IPS-18a (cell line): ENCODE results near the gene SORCS2.

Source experiments
- H3K27ac ChIP-seq: one replicate; pipeline ENCODE4 v1.5.1; 2013; ENCODE audit warnings: low read length
- H3K27me3 ChIP-seq: one replicate; pipeline ENCODE4 v1.6.1; 2013; ENCODE audit warnings: mild to moderate bottlenecking, low read length; ENCODE audit not compliant: control insufficient read depth, insufficient read depth
- H3K36me3 ChIP-seq: one replicate; pipeline ENCODE4 v1.6.1; 2013; ENCODE audit warnings: low read depth, low read length; ENCODE audit not compliant: control insufficient read depth
- H3K4me1 ChIP-seq: one replicate; pipeline ENCODE4 v1.6.1; 2013; ENCODE audit warnings: low read depth, low read length; ENCODE audit not compliant: control insufficient read depth
- H3K4me3 ChIP-seq: one replicate; pipeline ENCODE4 v1.5.1; 2013; ENCODE audit warnings: low read length
- H3K9ac ChIP-seq: one replicate; pipeline ENCODE4 v1.6.1; 2013; ENCODE audit warnings: mild to moderate bottlenecking, low read length, moderate library complexity
- H3K9me3 ChIP-seq: one replicate; pipeline ENCODE4 v1.6.1; 2013; ENCODE audit warnings: low read depth, low read length; ENCODE audit not compliant: control insufficient read depth

SORCS2 gene

GRCh38 chr4:7336067-7336569 is 143.8 kb downstream of the SORCS2 start:
- Histone ChIP-seq H3K27me3 (no peaks in the 10 kb centered on the region), H3K9ac (no peak overlapping the region), H3K27ac (no peak overlapping the region), H3K36me3 (no peaks in the 10 kb centered on the region), H3K4me1 (no peaks in the 10 kb centered on the region), H3K9me3 (no peaks in the 10 kb centered on the region), H3K4me3 (no peak overlapping the region)

GRCh38 chr4:7336732-7337131 is 144.4 kb downstream of the SORCS2 start:
- H3K27me3 ChIP-seq: no peaks in the 10 kb centered on the region
- no peaks in the 10 kb centered on the region for H3K4me1 ChIP-seq

GRCh38 chr4:7337196-7338058 is 145.1 kb downstream of the SORCS2 start:
- Histone ChIP-seq H3K36me3 (no peaks in the 10 kb centered on the region), H3K9me3 (no peaks in the 10 kb centered on the region), H3K9ac (no peak overlapping the region), H3K27me3 (no peaks in the 10 kb centered on the region), H3K4me1 (no peaks in the 10 kb centered on the region), H3K4me3 (no peak overlapping the region), H3K27ac (no peak overlapping the region)

More at GRCh38 chr4:7336732-7337131, 144.4 kb downstream of the SORCS2 start:
- Histone ChIP-seq H3K9ac (no peak overlapping the region), H3K4me3 (no peak overlapping the region), H3K27ac (no peak overlapping the region), H3K9me3 (no peaks in the 10 kb centered on the region), H3K36me3 (no peaks in the 10 kb centered on the region)

GRCh38 chr4:7338059-7338452 is 145.7 kb downstream of the SORCS2 start:
- Histone ChIP-seq H3K36me3 (no peaks in the 10 kb centered on the region), H3K4me3 (no peak overlapping the region), H3K9ac (no peak overlapping the region), H3K27me3 (no peaks in the 10 kb centered on the region), H3K27ac (no peak overlapping the region), H3K4me1 (no peaks in the 10 kb centered on the region), H3K9me3 (no peaks in the 10 kb centered on the region)

GRCh38 chr4:7338876-7339623 is 146.7 kb downstream of the SORCS2 start:
- no peak overlapping the region for H3K27ac ChIP-seq
- H3K4me1 ChIP-seq: no peaks in the 10 kb centered on the region
- H3K9me3 ChIP-seq: no peaks in the 10 kb centered on the region
- no peaks in the 10 kb centered on the region for H3K27me3 ChIP-seq
- H3K9ac ChIP-seq: no peak overlapping the region
- no peaks in the 10 kb centered on the region for H3K36me3 ChIP-seq
- H3K4me3 ChIP-seq: no peak overlapping the region

GRCh38 chr4:7339751-7340552 is 147.6 kb downstream of the SORCS2 start:
- Histone ChIP-seq H3K27me3 (no peaks in the 10 kb centered on the region), H3K4me3 (no peak overlapping the region), H3K9me3 (no peaks in the 10 kb centered on the region), H3K27ac (no peak overlapping the region), H3K36me3 (no peaks in the 10 kb centered on the region), H3K4me1 (no peaks in the 10 kb centered on the region), H3K9ac (no peak overlapping the region)

GRCh38 chr4:7340553-7341433 is 148.5 kb downstream of the SORCS2 start:
- Histone ChIP-seq H3K4me3 (no peak overlapping the region), H3K9ac (no peak overlapping the region), H3K27ac (no peak overlapping the region), H3K27me3 (no peaks in the 10 kb centered on the region), H3K9me3 (no peaks in the 10 kb centered on the region), H3K4me1 (no peaks in the 10 kb centered on the region), H3K36me3 (no peaks in the 10 kb centered on the region)

GRCh38 chr4:7341491-7342222 is 149.3 kb downstream of the SORCS2 start:
- H3K4me1 ChIP-seq: no peaks in the 10 kb centered on the region
- no peaks in the 10 kb centered on the region for H3K27me3 ChIP-seq
- H3K4me3 ChIP-seq: no peak overlapping the region
- no peak overlapping the region for H3K27ac ChIP-seq
- H3K9me3 ChIP-seq: no peaks in the 10 kb centered on the region
- no peaks in the 10 kb centered on the region for H3K36me3 ChIP-seq
- H3K9ac ChIP-seq: no peak overlapping the region

GRCh38 chr4:7342223-7343080 is 150.1 kb downstream of the SORCS2 start:
- Histone ChIP-seq H3K9me3 (no peaks in the 10 kb centered on the region), H3K27ac (no peak overlapping the region), H3K27me3 (no peaks in the 10 kb centered on the region)

More at GRCh38 chr4:7342223-7343080, 150.1 kb downstream of the SORCS2 start:
- Histone ChIP-seq H3K4me3 (no peak overlapping the region), H3K9ac (no peak overlapping the region), H3K4me1 (no peaks in the 10 kb centered on the region), H3K36me3 (no peaks in the 10 kb centered on the region)
